CD4-positive, alpha-beta T cell treated with Interferon alpha-2 for 1 hour (primary cell): ENCODE data around the gene HOXB8.

Experiments
- DNase-seq, 2 donors: peaks; one replicate each; pipeline ENCODE4 v3.0.0-alpha.2; 2020 to 2022

Gene HOXB8

DNA sequence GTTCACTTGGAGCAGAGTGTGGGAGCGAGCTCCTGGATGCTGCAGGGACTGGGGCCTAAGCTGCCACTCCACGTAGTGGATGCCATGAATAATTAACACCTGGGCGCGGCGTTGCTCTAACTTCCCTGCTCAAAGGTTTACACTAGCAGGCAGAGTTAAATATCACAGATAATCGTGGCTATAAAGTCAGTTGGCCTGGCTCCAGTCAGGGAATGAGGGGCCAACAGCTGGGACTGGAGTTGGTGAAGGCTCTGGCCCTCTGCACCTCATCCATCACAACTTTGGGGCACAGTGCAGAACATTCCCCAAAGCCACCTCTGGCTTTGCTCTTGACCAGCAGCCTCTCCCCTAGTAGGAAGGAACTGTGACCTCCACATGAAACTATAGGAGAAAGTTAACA lies 47.9 kb downstream of the HOXB8 start:
- DNase-seq, result no peak

DNA sequence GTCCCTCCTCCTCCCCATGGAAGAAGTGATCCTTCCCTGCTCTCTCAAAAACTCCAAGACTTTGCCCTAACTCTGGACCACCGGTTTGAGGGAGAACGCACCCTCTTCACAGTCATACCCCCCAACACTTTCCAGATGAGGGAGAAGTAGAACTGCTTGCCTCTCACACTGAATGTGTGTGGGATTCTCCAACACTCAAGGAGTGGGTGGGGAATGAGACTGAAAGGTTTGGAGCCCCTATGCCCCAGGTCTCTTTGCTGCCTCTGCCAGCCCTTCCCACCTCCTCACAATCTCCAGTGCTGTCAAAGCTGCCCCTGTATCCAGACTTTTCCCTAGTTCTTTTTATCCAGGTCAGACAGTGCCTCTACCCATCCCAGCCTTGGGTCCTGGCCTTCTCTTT lies 48.4 kb downstream of the HOXB8 start:
- no peak for DNase-seq

GRCh38 chr17:48565925-48566710 lies 49.0 kb downstream of the HOXB8 start:
- no peak for DNase-seq

GRCh38 chr17:48565022-48565554 lies 50.0 kb downstream of the HOXB8 start:
- DNase-seq, result no peak

DNA sequence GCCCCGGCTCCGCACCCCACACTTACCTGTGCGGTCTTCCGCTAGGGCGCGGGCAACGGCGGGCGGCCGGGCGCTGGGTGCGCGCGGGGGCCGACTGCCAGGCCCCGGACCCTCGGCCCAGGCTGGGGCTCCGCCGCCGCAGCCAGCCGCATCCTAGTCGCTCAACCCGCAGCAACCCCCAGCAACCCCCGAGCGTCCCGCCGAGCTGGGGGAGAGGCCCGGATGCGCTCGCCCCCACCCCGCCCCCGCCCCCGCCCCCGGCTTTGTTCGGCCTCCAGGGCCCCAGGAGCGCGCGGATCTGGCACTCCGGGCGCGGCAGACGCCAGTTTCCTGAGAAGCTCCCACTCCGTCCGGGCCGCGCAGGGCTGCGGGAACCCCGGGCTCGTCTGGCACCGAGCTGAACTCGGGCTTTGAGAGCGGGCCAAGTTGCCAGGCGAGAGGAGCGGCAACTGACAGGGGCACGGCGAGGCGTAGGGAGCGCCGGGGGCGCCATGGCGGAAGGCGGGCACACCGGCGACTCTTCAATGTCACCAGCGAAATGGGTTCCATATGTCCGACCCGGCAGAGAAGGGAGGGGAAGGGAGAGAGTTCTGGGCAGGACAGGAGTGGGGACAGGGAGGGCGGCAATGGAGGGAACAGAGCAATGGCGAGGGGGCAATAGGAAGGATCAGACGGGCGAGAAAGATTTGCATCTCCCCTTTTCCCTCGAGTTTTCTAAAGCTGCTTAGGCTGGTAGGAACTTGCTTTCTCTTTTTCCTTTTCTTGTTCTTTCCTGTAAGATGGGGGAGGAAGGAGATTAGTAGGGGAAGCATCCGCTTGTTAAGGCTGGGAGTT lies 50.7 kb downstream of the HOXB8 start:
- no peak for DNase-seq

DNA sequence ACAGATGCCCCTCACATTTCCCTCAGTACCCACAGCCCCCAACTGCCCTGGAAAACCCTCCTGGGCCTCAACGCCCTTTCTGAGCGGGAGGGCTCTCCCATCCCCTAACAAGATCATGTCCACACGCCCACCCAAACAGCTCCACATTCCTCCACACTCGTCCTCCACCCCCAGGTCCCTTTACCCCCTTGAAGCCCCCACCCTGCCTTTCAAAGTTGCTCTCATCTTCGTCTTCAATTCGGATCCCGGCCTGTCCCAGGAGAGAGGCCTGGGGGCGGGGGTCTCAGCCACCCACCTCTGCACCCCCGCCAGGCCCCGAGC lies 51.3 kb downstream of the HOXB8 start:
- DNase-seq, result no peak

DNA sequence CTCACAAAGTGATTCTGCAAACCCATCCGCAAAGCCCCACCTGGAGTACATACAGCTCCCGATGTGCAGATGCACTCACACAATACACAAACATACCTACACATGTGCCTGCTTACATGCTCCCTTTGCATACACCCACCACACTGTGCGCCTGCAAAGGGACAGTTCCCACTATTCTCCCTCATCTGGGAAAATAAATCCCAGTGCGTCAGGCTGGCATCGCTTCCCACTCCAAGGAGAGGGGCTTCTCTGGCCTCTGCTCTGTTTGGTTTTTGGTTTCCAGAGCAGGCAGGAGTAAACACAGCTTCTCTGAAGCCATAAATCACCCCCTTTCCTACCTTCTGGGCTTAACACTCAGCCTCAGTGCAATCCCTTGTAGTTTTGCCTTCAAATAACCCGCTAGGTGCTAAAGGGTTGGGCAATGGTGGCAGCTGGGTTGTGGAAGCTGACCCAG lies 51.7 kb downstream of the HOXB8 start:
- no peak for DNase-seq

GRCh38 chr17:48562934-48563333 lies 52.2 kb downstream of the HOXB8 start:
- DNase-seq, result no peak
